Naive thymus-derived CD8-positive, alpha-beta T cell (primary cell): ENCODE data around the gene GCK. TPM values are rescaled to one million over a fixed set of nuclear protein-coding genes. Genes with fewer than 3 reads are reported as not detected.
A peak's percentile ranks its signal among the peaks of the same experiment; 100 is the strongest.
"Not testable (repeated sequence)": the region's sequence is repeated elsewhere in the genome, so short reads cannot be mapped to it uniquely, and the experiment has no call there.

Experiments used
- ATAC-seq, 2 donors: fragments of 150-1000 bp; cut with Tn5 transposase in 1 of 2; sonication (Bioruptor Pico), chemical (Tn5 transposase) in 1 of 2; 1 replicate in 1 of 2; 2 replicates in 1 of 2; pipeline ENCODE4 v1.10.0; 2021; ENCODE audit warnings: mild to moderate bottlenecking in 2 of 2, moderate library complexity in 2 of 2
- POLR2A ChIA-PET: fragments of 350-600 bp; sonication (Branson Sonifier 250); formaldehyde crosslinking; loops from one replicate; lab custom pipeline; 2021; ENCODE audit warnings: antibody characterized with exemption; lab: Charles Lee
- DNase-seq, 10 donors: peaks; one replicate each; pipeline versions ENCODE4 v3.0.0 to v3.0.0-alpha.2; 2020 to 2022
- H3K27ac Mint-ChIP-seq, 10 donors: one replicate each; pipeline ENCODE4 v1.8.0; 2020 to 2022; ENCODE audit warnings: mild to moderate bottlenecking in 10 of 10, mixed read lengths in 10 of 10, moderate library complexity in 4 of 10, inconsistent platforms in 1 of 10
- H3K27me3 Mint-ChIP-seq, 5 donors: one replicate each; pipeline ENCODE4 v1.8.0; 2021 to 2022; ENCODE audit warnings: mixed read lengths in 5 of 5
- H3K36me3 Mint-ChIP-seq, 3 donors: one replicate each; pipeline ENCODE4 v1.8.0; 2020 to 2022; ENCODE audit warnings: mixed read lengths in 3 of 3, mild to moderate bottlenecking in 2 of 3, inconsistent platforms in 1 of 3
- H3K4me1 Mint-ChIP-seq, 4 donors: one replicate each; pipeline ENCODE4 v1.8.0; 2021 to 2022; ENCODE audit warnings: mixed read lengths in 4 of 4
- H3K4me3 Mint-ChIP-seq, 10 donors: one replicate each; pipeline ENCODE4 v1.8.0; 2020 to 2022; ENCODE audit warnings: mild to moderate bottlenecking in 10 of 10, mixed read lengths in 10 of 10, moderate library complexity in 6 of 10, inconsistent platforms in 1 of 10
- H3K9me3 Mint-ChIP-seq, 9 donors: one replicate each; pipeline ENCODE4 v1.8.0; 2020 to 2022; ENCODE audit warnings: mixed read lengths in 9 of 9, mild to moderate bottlenecking in 3 of 9, inconsistent platforms in 1 of 9, moderate library complexity in 1 of 9
- polyA plus RNA-seq, 3 donors: library from polyadenylated mRNA; unstranded; fragments of 300-500 nt; fragmentation: Illumina TruSeq; gene quantifications; one replicate each; pipeline ENCODE4 v1.2.3, GENCODE V29; 2021
- total RNA-seq, 8 experiments: library from RNA in 2 of 8; stranded (reverse) in 2 of 8; gene quantifications; one replicate each; pipeline ENCODE4 v1.2.3 and lab custom pipeline; 2021 to 2026

The GCK gene
- total and polyA plus RNA-seq, 5 experiments from 2014 or later = 0.58 to 4.8 (median 1.2) TPM

DNA sequence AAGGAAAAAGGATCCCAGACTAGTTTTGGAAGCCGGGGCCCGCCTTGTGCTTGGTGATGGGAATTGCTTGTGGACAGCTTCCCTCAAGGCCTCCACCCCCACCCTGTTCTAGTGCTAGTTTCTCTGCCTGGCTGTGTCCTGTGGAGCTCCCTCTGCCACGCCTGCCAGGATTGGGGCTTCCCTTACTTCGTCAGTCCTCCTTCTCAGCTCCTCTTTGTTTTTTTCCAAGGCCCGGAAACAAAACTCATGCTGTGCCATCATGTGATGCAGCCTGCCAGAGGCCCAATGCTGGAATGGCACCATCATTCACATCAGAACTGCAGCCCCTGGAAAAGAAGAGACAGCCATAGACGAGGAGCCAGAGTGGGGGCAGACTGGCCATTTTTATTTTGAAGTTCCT is 22.8 kb upstream of the GCK start:
- Mint-ChIP-seq H3K4me1 (no peaks in the 10 kb centered on the region), H3K9me3 (no peaks in the 10 kb centered on the region), H3K4me3 (no peak overlapping the region), H3K36me3 (peaks cover 0 to 66% (median 10%) of the 10 kb centered on the region in 3 donors), H3K27ac (peak overlapping the region in 2 of 10 donors; percentile 41 to 73), H3K27me3 (no peaks in the 10 kb centered on the region)
- DNase-seq (peak in 1 of 10 donors; percentile 48), ATAC-seq (no peak)
- POLR2A ChIA-PET = interaction anchor here (1.0 to 1.6 kb wide), 2 partner anchors 10 to 11 kb away, joined by 3 to 4 read pairs; partner anchors contain the start of gene YKT6

DNA sequence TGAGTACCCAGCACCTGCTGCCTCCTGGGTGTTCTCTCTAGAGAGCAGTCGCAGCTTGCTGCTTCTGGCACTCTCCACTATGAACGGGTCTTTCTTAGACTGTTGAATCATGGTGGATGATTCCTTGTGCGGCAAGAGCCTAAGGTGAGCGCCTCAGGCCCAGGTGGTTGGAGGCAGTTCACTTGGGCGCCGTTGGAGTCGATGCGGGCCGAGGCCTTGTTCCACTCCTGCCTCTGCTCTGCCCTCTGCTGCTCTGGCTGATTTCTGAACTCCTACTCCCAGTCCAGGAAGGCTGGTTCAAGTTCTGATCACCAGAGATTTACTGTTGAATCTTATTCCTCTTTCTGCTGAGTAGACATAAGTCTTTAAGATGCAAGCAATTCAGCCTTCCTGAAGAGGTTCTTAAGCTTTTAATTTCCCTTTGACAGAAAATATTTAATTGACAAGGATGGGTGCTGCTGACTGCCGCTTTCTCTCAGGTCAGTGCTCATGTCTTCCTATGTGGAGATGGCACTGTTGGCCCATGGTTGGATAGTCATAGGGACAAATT is 22.0 kb upstream of the GCK start:
- Mint-ChIP-seq H3K27ac (peak overlapping the region in 2 of 10 donors; percentile 4 to 40), H3K4me3 (no peak overlapping the region), H3K9me3 (no peaks in the 10 kb centered on the region), H3K36me3 (peaks cover 0 to 74% (median 12%) of the 10 kb centered on the region in 3 donors), H3K4me1 (peaks cover 0 to 2% (median 0%) of the 10 kb centered on the region in 4 donors), H3K27me3 (no peaks in the 10 kb centered on the region)
- no peak for ATAC-seq
- POLR2A ChIA-PET = no interaction called here
- peak in 1 of 10 donors; percentile 7 for DNase-seq

DNA sequence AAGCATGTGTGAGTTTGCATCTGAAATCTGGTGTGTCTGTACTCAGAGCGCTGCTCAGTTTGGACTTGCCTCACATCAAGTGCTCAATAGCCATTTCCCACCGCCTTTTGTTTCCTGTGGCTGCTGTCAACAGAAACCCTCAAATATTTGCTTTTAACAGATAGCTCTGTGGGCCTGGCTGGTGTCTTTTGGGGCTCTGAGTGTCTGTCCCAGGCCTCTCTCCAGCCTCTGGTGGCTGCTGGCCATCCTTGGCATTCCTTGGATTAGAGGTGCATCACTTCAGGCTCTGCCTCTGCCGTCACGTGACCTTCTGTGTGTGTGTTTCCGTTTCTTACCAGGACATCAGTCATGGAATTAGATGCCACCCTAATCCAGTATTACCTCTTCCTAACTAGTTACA is 20.9 kb upstream of the GCK start:
- Mint-ChIP-seq H3K4me3 (no peak overlapping the region), H3K9me3 (no peaks in the 10 kb centered on the region), H3K27ac (no peak overlapping the region), H3K4me1 (peaks cover 0 to 5% (median 0%) of the 10 kb centered on the region in 4 donors), H3K27me3 (no peaks in the 10 kb centered on the region), H3K36me3 (peaks cover 0 to 84% (median 16%) of the 10 kb centered on the region in 3 donors)
- DNase-seq (peak in 1 of 10 donors; percentile 31), ATAC-seq (no peak)
- POLR2A ChIA-PET = no interaction called here

DNA sequence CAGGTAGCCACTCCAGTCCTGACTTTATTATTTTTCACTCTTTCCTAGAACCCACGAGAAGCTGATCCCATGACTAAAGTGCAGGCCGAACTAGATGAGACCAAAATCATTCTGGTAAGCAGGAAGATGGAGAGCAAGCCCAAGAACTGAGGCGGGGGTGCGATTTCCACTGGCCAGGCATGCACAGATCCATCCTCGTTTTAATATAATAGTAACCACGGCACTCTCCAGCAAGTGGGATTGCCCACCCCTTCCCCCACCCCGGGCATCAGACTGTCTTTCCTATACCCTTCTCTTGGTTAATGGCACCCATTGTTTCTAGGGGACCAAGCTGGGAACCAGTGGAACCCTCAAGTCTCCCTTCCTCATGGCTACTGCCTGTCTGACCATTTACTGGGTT is 18.8 kb upstream of the GCK start:
- no peak overlapping the region for H3K4me3 Mint-ChIP-seq
- peaks cover 9 to 16% (median 14%) of the 10 kb centered on the region in 4 donors for H3K4me1 Mint-ChIP-seq
- POLR2A ChIA-PET = interaction anchor here (0.8 kb wide), 1 partner anchor 127 kb away, joined by 3 read pairs; no protein-coding TSS in a partner anchor
- no peaks in the 10 kb centered on the region for H3K27me3 Mint-ChIP-seq
- ATAC-seq (no peak), DNase-seq (no peak)
- no peaks in the 10 kb centered on the region for H3K9me3 Mint-ChIP-seq
- H3K36me3 Mint-ChIP-seq = peaks cover 0 to 86% (median 16%) of the 10 kb centered on the region in 3 donors
- no peak overlapping the region for H3K27ac Mint-ChIP-seq

GRCh38 chr7:44206008-44206407 is 16.8 kb upstream of the GCK start:
- Mint-ChIP-seq H3K27me3 (no peaks in the 10 kb centered on the region), H3K27ac (peak overlapping the region in 1 of 10 donors; percentile 33), H3K9me3 (no peaks in the 10 kb centered on the region), H3K4me3 (no peak overlapping the region), H3K4me1 (peaks cover 21 to 33% (median 27%) of the 10 kb centered on the region in 4 donors), H3K36me3 (peaks cover 0 to 68% (median 11%) of the 10 kb centered on the region in 3 donors)
- ATAC-seq = no peak
- POLR2A ChIA-PET = no interaction called here
- peak in 1 of 10 donors; percentile 6 for DNase-seq

DNA sequence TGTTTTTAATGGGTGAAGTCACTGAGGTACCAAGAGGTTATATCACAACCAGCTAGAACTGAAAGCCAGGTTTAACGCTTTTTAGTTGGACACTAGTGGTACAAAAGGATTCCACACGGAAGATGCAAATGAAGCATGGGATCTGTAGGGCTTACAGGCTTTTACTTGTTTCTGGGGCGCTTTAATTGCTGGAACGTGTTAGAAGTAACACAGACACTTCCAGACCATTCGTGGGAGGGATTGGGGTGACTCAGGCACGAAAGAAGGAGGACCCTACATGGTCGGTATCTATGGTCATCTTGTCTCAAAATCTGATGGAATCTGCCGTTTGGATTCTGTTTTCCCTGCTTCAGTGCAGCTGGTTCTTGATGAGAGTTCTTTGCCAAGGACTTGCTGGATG is 12.6 kb upstream of the GCK start:
- Mint-ChIP-seq H3K27me3 (peaks cover 0 to 5% (median 0%) of the 10 kb centered on the region in 5 donors), H3K27ac (peak overlapping the region; percentile 23 to 91 (median 49)), H3K4me3 (peak overlapping the region; percentile 78 to 92 (median 84)), H3K9me3 (no peaks in the 10 kb centered on the region), H3K4me1 (peaks cover 24 to 33% (median 28%) of the 10 kb centered on the region in 4 donors), H3K36me3 (peaks cover 0 to 28% (median 6%) of the 10 kb centered on the region in 3 donors)
- no peak for ATAC-seq
- DNase-seq = no peak
- POLR2A ChIA-PET = interaction anchor here (0.7 to 1.8 kb wide), 6 partner anchors 11 to 380 kb away, joined by 3 to 11 read pairs (median 4); partner anchors contain the start of genes DBNL and TMED4

- H3K36me3 Mint-ChIP-seq = peaks cover 0 to 19% (median 4%) of the 10 kb centered on the region in 3 donors
- DNase-seq (peak; percentile 83 to 97 (median 92)), ATAC-seq (peak; percentile 97 to 99)
- H3K27me3 Mint-ChIP-seq = peaks cover 0 to 5% (median 0%) of the 10 kb centered on the region in 5 donors
- no peaks in the 10 kb centered on the region for H3K9me3 Mint-ChIP-seq
- H3K27ac Mint-ChIP-seq = peak within 1 kb of the TSS; percentile 23 to 91 (median 76)
- H3K4me1 Mint-ChIP-seq = peaks cover 22 to 38% (median 28%) of the 10 kb centered on the region in 4 donors
- POLR2A ChIA-PET = interaction anchor here (0.6 to 1.8 kb wide), 13 partner anchors 12 to 381 kb away, joined by 3 to 11 read pairs (median 4); partner anchors contain the start of genes DBNL, NUDCD3 and TMED4
- peak within 1 kb of the TSS; percentile 78 to 92 (median 84) for H3K4me3 Mint-ChIP-seq
Observed at GRCh38 chr7:44200699-44201461, 11.6 kb upstream of the GCK start, which contains the start of gene YKT6. TSS of gene YKT6 (plus strand) at chr7:44200978. CDS start at chr7:44201136, 158 bp downstream.

DNA sequence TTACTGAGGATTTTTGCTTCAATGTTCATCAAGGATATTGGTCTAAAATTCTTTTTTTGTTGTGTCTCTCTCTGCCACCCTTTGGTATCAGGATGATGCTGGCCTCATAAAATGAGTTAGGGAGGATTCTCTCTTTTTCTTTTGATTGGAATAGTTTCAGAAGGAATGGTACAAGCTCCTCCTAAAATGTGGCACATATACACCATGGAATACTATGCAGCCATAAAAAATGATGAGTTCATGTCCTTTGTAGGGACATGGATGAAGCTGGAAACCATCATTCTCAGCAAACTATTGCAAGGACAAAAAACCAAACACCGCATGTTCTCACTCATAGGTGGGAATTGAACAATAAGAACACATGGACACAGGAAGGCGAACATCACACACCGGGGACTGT is 10.9 kb upstream of the GCK start:
- H3K4me1 Mint-ChIP-seq = peaks cover 20 to 38% (median 28%) of the 10 kb centered on the region in 4 donors
- not testable (repeated sequence) for H3K27me3 Mint-ChIP-seq, DNase-seq, ATAC-seq, H3K9me3 Mint-ChIP-seq
- peaks cover 0 to 13% (median under 1%) of the 10 kb centered on the region in 3 donors for H3K36me3 Mint-ChIP-seq
- H3K4me3 Mint-ChIP-seq = peak overlapping the region in 7 of 10 donors; percentile 8 to 78 (median 53)
- H3K27ac Mint-ChIP-seq = peak overlapping the region in 1 of 10 donors; percentile 60
- POLR2A ChIA-PET = interaction anchor here (0.8 to 1.8 kb wide), 7 partner anchors 13 to 290 kb away, joined by 3 to 11 read pairs (median 4); partner anchors contain the start of genes DBNL and NUDCD3

DNA sequence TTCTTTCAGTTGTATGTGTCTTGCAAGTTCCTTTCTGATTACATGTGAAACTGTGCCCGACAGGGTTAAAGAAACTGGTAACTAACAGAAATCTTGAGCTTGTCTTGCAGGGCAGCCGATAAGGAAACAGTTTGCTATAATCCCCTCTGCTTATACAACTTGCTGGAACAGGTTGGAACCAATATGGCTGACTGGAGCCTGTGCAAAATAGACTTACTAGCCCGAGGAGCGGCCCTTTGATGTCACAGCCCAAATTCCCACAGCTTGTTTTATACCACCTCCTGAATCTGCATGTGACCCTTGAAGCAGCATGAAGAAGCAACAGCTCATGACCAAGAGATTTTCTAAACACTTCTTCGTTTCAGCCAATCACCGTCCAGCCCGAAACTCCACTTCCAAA is 8.2 kb upstream of the GCK start:
- Mint-ChIP-seq H3K36me3 (no peaks in the 10 kb centered on the region), H3K4me1 (peaks cover 6 to 21% (median 12%) of the 10 kb centered on the region in 4 donors), H3K4me3 (no peak overlapping the region), H3K27ac (no peak overlapping the region), H3K27me3 (peaks cover 0 to 7% (median 3%) of the 10 kb centered on the region in 5 donors), H3K9me3 (no peaks in the 10 kb centered on the region)
- POLR2A ChIA-PET = interaction anchor here (0.7 kb wide), 1 partner anchor 122 kb away, joined by 3 read pairs; no protein-coding TSS in a partner anchor
- DNase-seq = no peak
- ATAC-seq = no peak

DNA sequence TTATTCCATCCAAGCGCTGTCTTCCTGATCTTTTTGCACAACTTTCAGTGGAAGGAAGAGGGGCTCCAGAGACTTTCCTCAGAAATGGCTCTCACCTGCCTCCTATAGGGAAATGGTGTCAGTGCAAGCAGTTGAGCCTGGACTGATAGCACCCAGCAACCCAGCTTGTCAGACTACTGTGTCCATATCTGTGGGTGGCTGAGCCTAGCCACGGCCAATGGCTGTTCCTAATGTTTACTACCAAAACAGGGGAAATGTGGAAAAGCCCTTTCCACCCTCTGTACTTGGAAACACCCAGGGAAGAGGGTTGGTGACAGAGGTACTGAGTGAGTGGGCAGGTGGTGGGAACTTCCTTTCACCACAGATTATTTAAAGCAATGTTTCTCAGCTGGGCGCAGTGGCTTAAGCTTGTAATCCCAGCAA is 7.2 kb upstream of the GCK start:
- Mint-ChIP-seq H3K27ac (peak overlapping the region in 1 of 10 donors; percentile 21), H3K4me1 (peaks cover 1 to 11% (median 3%) of the 10 kb centered on the region in 4 donors), H3K9me3 (no peaks in the 10 kb centered on the region), H3K27me3 (peaks cover 0 to 9% (median 5%) of the 10 kb centered on the region in 5 donors), H3K36me3 (no peaks in the 10 kb centered on the region), H3K4me3 (peak overlapping the region in 1 of 10 donors; percentile 2)
- POLR2A ChIA-PET = no interaction called here
- DNase-seq (peak in 4 of 10 donors; percentile 28 to 44 (median 34)), ATAC-seq (no peak)

GRCh38 chr7:44195889-44196288 is 6.7 kb upstream of the GCK start:
- Mint-ChIP-seq H3K27ac (peak overlapping the region in 1 of 10 donors; percentile 46), H3K36me3 (no peaks in the 10 kb centered on the region), H3K9me3 (no peaks in the 10 kb centered on the region), H3K27me3 (peaks cover 0 to 11% (median 5%) of the 10 kb centered on the region in 5 donors), H3K4me3 (no peak overlapping the region), H3K4me1 (peaks cover 0 to 8% (median 1%) of the 10 kb centered on the region in 4 donors)
- ATAC-seq (no peak), DNase-seq (no peak)
- POLR2A ChIA-PET = interaction anchor here (0.6 to 0.7 kb wide), 2 partner anchors 10 to 142 kb away, joined by 3 read pairs; no protein-coding TSS in a partner anchor

GRCh38 chr7:44194562-44195145 is 5.4 kb upstream of the GCK start:
- H3K27ac Mint-ChIP-seq = no peak overlapping the region
- peaks cover 0 to 5% (median 0%) of the 10 kb centered on the region in 4 donors for H3K4me1 Mint-ChIP-seq
- peaks cover 0 to 12% (median 5%) of the 10 kb centered on the region in 5 donors for H3K27me3 Mint-ChIP-seq
- DNase-seq = no peak
- POLR2A ChIA-PET = no interaction called here
- no peak overlapping the region for H3K4me3 Mint-ChIP-seq
- H3K9me3 Mint-ChIP-seq = no peaks in the 10 kb centered on the region
- ATAC-seq = no peak
- no peaks in the 10 kb centered on the region for H3K36me3 Mint-ChIP-seq
